ENCODE results near the gene NKX2-4. TPM values are rescaled to one million over a fixed set of nuclear protein-coding genes. Genes with fewer than 3 reads are reported as not detected.

Gene NKX2-4
- total and polyA plus RNA-seq, 10 of the 15 experiments (the other 5 are each of a cell fraction or from before 2014, with no cell fraction given), result not detected

DNA sequence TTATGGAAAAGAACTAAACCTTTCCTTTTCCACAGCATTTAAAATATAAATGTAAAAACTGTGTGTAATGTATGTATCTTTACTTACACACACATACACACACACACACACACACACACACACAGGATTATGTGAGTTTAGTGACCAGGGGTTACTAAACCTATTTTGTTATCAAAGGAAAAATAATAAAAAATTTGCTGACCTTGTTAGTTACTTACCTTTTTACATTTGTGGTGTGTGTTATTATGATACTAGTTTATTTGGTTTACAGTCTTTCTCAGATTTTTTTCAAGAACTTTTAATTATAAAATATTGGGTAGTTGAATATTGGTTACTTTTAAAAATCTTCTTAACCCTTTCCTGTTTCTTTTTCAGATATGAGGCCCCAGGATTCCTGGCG is 15.7 kb downstream of the NKX2-4 start:
- RAD21 ChIA-PET (ENCODE audit: unreplicated experiment), result no interaction called here
- FAIRE-seq (no peak), DNase-seq (ENCODE audit: low read depth, low spot score) (no peak), ATAC-seq (no peak)
- Histone ChIP-seq H3K79me2 (ENCODE audit: control insufficient read depth, insufficient read depth, low read length) (no peaks in the 10 kb centered on the region), H3K27me3 (replicated peaks in 1 of 2; ENCODE audit: control insufficient read depth in 2 of 2, insufficient read depth in 2 of 2, low read length in 1 of 2) (no peaks in the 10 kb centered on the region), H3K9me3 (replicated peaks; ENCODE audit: control insufficient read depth, insufficient read depth, low read length) (no peaks in the 10 kb centered on the region), H3K27ac (ENCODE audit: control insufficient read depth, insufficient read depth) (no peak overlapping the region), H3K36me3 (ENCODE audit: control insufficient read depth in 2 of 2, insufficient read depth in 2 of 2, low read length in 1 of 2) (peaks cover under 1 to 8% of the 10 kb centered on the region in 2 experiments), H2AFZ (ENCODE audit: control insufficient read depth, low read depth, low read length) (no peak overlapping the region), H3K4me2 (ENCODE audit: control insufficient read depth, insufficient read depth) (no peak overlapping the region), H3K4me1 (ENCODE audit: control insufficient read depth, insufficient read depth, low read length) (no peaks in the 10 kb centered on the region), H4K20me1 (ENCODE audit: control insufficient read depth, insufficient read depth) (no peaks in the 10 kb centered on the region), H3K4me3 (no peak overlapping the region), H3K9ac (ENCODE audit: control insufficient read depth, insufficient read depth, low read length) (no peak overlapping the region)
- SMC1A ChIA-PET (ENCODE audit: uncharacterized antibody, unreplicated experiment), result interaction anchor here (0.8 to 1.0 kb wide), 2 partner anchors 11 to 145 kb away, joined by 3 to 4 read pairs; no protein-coding TSS in a partner anchor
- intact Hi-C loops (cut with micrococcal nuclease; ENCODE audit: unreplicated experiment) (no loop called here), in situ Hi-C loops (cut with MboI) (no loop called here)
- 79% methylated on average over 1 of the region's 1 CpG for WGBS (ENCODE audit: insufficient coverage, insufficient replicate concordance, low lambda C conversion rate, missing lambda C conversion rate)
- TF ChIP-seq IKZF1 (conservative IDR thresholded peaks at IDR 0.05), result no peak
- TF ChIP-seq MYC (IDR thresholded peaks at IDR 0.05; ENCODE audit: insufficient read depth, insufficient read length, insufficient replicate concordance, low read length, severe bottlenecking), result no peak
- no peak for TF ChIP-seq RAD21 (IDR thresholded peaks at IDR 0.05; ENCODE audit: insufficient read depth, low read depth, low read length)
- no peak for TF ChIP-seq CREM (IDR thresholded peaks at IDR 0.05; ENCODE audit: low read depth)
- TF ChIP-seq STAT1 (conservative IDR thresholded peaks at IDR 0.05), result no peak
- no peak for TF ChIP-seq GABPA (IDR thresholded peaks at IDR 0.05; ENCODE audit: low read depth)
- no peak for TF ChIP-seq KDM1A (IDR thresholded peaks at IDR 0.05; ENCODE audit: borderline replicate concordance)
- no peak for TF ChIP-seq HDAC6 (IDR thresholded peaks at IDR 0.05; ENCODE audit: unreplicated experiment)
- TF ChIP-seq FOXM1 (IDR thresholded peaks at IDR 0.05; ENCODE audit: low read depth, low read length), result no peak
- no peak for TF ChIP-seq ESRRA (IDR thresholded peaks at IDR 0.05; ENCODE audit: low read length)
- TF ChIP-seq ETV6 (conservative IDR thresholded peaks at IDR 0.05 in 1 of 2, IDR thresholded peaks at IDR 0.05 in 1 of 2; ENCODE audit: borderline replicate concordance in 1 of 2, low read depth in 1 of 2), result no peak
- no peak for TF ChIP-seq CHD1 (IDR thresholded peaks at IDR 0.05; ENCODE audit: low read depth, low read length)
- no peak for TF ChIP-seq YBX1 (IDR thresholded peaks at IDR 0.05)
- TF ChIP-seq RB1 (IDR thresholded peaks at IDR 0.05; ENCODE audit: borderline replicate concordance), result no peak
- CTCF ChIA-PET, result interaction anchor here (0.9 to 1.3 kb wide), 3 partner anchors 8 to 148 kb away, joined by 3 read pairs; no protein-coding TSS in a partner anchor
- POLR2A ChIA-PET, result no interaction called here
- no TSS peak for BruUV-seq (replicated peaks)

Data from GM12878 (cell line).